GM12878 (cell line): ENCODE data around the gene LPCAT3. TPM values are rescaled to one million over a fixed set of nuclear protein-coding genes. Genes with fewer than 3 reads are reported as not detected.

Experiments
- ATAC-seq: fragments of 200-7000 bp; cut with Tn5 transposase; 3 replicates; pipeline ENCODE4 v1.9.1; 2020; ENCODE audit warnings: mild to moderate bottlenecking, moderate library complexity
- BruUV-seq: library from RNA; stranded (reverse); fragments of 400-500 nt; replicated peaks from 2 replicates; lab custom pipeline; 2021; lab: Mats Ljungman, UMichigan
- CTCF ChIA-PET: fragments of 300-600 bp; sonication (Branson Sonifier 250); formaldehyde crosslinking; extraction: SDS; loops from one replicate; lab custom pipeline; 2021; ENCODE audit warnings: inconsistent platforms; lab: Yijun Ruan, JAX
- POLR2A ChIA-PET: fragments of 350-600 bp; formaldehyde crosslinking; extraction: SDS; loops from one replicate; lab custom pipeline; 2021; ENCODE audit warnings: inconsistent platforms; lab: Charles Lee
- RAD21 ChIA-PET: fragments of 300-600 bp; sonication (Branson Sonifier 250); formaldehyde crosslinking; loops from one replicate; lab custom pipeline; 2023; ENCODE audit warnings: antibody characterized with exemption; ENCODE audit not compliant: unreplicated experiment; lab: Charles Lee
- SMC1A ChIA-PET: fragments of 300-600 bp; sonication (Branson Sonifier 250); formaldehyde crosslinking; loops from one replicate; lab custom pipeline; 2023; ENCODE audit not compliant: unreplicated experiment, uncharacterized antibody; lab: Charles Lee
- DNase-seq: peaks from one replicate; pipeline ENCODE4 v3.0.0-alpha.2; 2011; ENCODE audit warnings: low read depth, low spot score
- FAIRE-seq: peaks from 3 replicates; lab custom pipeline; 2011; peaks lifted over from hg19 to GRCh38; lab: Jason Lieb, UNC
- H2AFZ ChIP-seq: 2 replicates; pipeline ENCODE4 v1.6.0; 2011; ENCODE audit warnings: low read depth, low read length, control low read depth; ENCODE audit not compliant: control insufficient read depth
- H3K27ac ChIP-seq: 2 replicates; pipeline ENCODE4 v1.5.1; 2011; ENCODE audit warnings: control low read depth; ENCODE audit not compliant: control insufficient read depth, insufficient read depth
- H3K27me3 ChIP-seq, 2 experiments: replicated peaks in 1 of 2; 2 replicates each; pipeline versions ENCODE4 v1.6.0 to v1.6.1; 2011; ENCODE audit warnings: low read length in 1 of 2; ENCODE audit not compliant: control insufficient read depth in 2 of 2, insufficient read depth in 2 of 2
- H3K36me3 ChIP-seq, 2 experiments: 2 replicates each; pipeline ENCODE4 v1.5.1; 2011; ENCODE audit warnings: low read length in 1 of 2; ENCODE audit not compliant: control insufficient read depth in 2 of 2, insufficient read depth in 2 of 2
- H3K4me1 ChIP-seq: 2 replicates; pipeline ENCODE4 v1.6.1; 2011; ENCODE audit warnings: mild to moderate bottlenecking, low read length, moderate library complexity, mixed read lengths; ENCODE audit not compliant: control insufficient read depth, insufficient read depth
- H3K4me2 ChIP-seq: 2 replicates; pipeline ENCODE4 v1.6.0; 2011; ENCODE audit warnings: control low read depth; ENCODE audit not compliant: control insufficient read depth, insufficient read depth
- H3K4me3 ChIP-seq: fragments of 200-600 bp; sonication (generic); 2 replicates; pipeline ENCODE4 v1.5.1; 2016
- H3K79me2 ChIP-seq: 2 replicates; pipeline ENCODE4 v1.6.0; 2011; ENCODE audit warnings: low read length; ENCODE audit not compliant: control insufficient read depth, insufficient read depth
- H3K9ac ChIP-seq: 2 replicates; pipeline ENCODE4 v1.8.0; 2011; ENCODE audit warnings: low read length, control low read depth, mixed read lengths; ENCODE audit not compliant: control insufficient read depth, insufficient read depth
- H3K9me3 ChIP-seq: replicated peaks from 3 replicates; pipeline ENCODE4 v1.5.1; 2011; ENCODE audit warnings: mild to moderate bottlenecking, low read length; ENCODE audit not compliant: control insufficient read depth, insufficient read depth
- H4K20me1 ChIP-seq: 2 replicates; pipeline ENCODE4 v1.6.0; 2011; ENCODE audit not compliant: control insufficient read depth, insufficient read depth
- CBFB ChIP-seq: IDR thresholded peaks from 2 replicates; pipeline ENCODE4 v1.6.1; 2016; ENCODE audit warnings: antibody characterized with exemption, low read depth
- CHD1 ChIP-seq: IDR thresholded peaks from 2 replicates; pipeline ENCODE4 v1.6.1; 2012; ENCODE audit warnings: low read depth, low read length, improper control_type of control experiment
- CREB1 ChIP-seq: IDR thresholded peaks from 2 replicates; pipeline ENCODE4 v1.6.1; 2012; ENCODE audit warnings: low read depth, mild to moderate bottlenecking, inconsistent platforms
- ESRRA ChIP-seq: IDR thresholded peaks from 2 replicates; pipeline ENCODE4 v1.6.1; 2012; ENCODE audit warnings: mild to moderate bottlenecking, low read length, improper control_type of control experiment
- IRF5 ChIP-seq: fragments of 450-650 bp; IDR thresholded peaks from 2 replicates; pipeline ENCODE4 v1.6.1; 2017; ENCODE audit warnings: borderline replicate concordance
- MYC ChIP-seq: IDR thresholded peaks from 2 replicates; pipeline ENCODE4 v1.6.1; 2011; ENCODE audit warnings: mild to moderate bottlenecking, low read length, moderate library complexity, inconsistent platforms; ENCODE audit not compliant: insufficient read depth, insufficient replicate concordance, insufficient read length, severe bottlenecking
- SMAD1 ChIP-seq: fragments of 450-650 bp; IDR thresholded peaks from 2 replicates; pipeline ENCODE4 v1.6.1; 2018; ENCODE audit warnings: mild to moderate bottlenecking, low read depth; ENCODE audit not compliant: partially characterized antibody
- SPI1 ChIP-seq: IDR thresholded peaks from 2 replicates; pipeline ENCODE4 v1.6.1; 2011; ENCODE audit warnings: low read depth, mild to moderate bottlenecking, low read length, moderate library complexity, borderline replicate concordance; ENCODE audit not compliant: insufficient read depth
- YBX1 ChIP-seq: fragments of 450-650 bp; IDR thresholded peaks from 2 replicates; pipeline ENCODE4 v1.6.1; 2016; ENCODE audit warnings: antibody characterized with exemption
- ZNF592 ChIP-seq: fragments of 450-650 bp; IDR thresholded peaks from 2 replicates; pipeline ENCODE4 v1.6.1; 2017; ENCODE audit warnings: mild to moderate bottlenecking, moderate library complexity
- WGBS: methylation state at CpG from one replicate; pipeline ENCODE4 v1.1.6; 2016; ENCODE audit warnings: low lambda C conversion rate; ENCODE audit not compliant: insufficient replicate concordance, insufficient coverage; ENCODE audit errors: missing lambda C conversion rate; 5-methylcytosine and 5-hydroxymethylcytosine counted together
- in situ Hi-C: fragments of 300-500 bp; cut with MboI; formaldehyde crosslinking; loops from 9 replicates; pipeline ENCODE4 v1.14.3; 2018; ENCODE audit warnings: mixed read lengths
- intact Hi-C: fragments of 100-400 bp; cut with micrococcal nuclease; formaldehyde crosslinking; loops from one replicate; pipeline ENCODE4 v1.14.2; 2022; ENCODE audit not compliant: unreplicated experiment
- polyA plus RNA-seq, 11 experiments: library from polyadenylated mRNA; depleted of rRNA in 4 of 11; unstranded in 6 of 11; stranded (reverse) in 5 of 11; fragments of >200 nt; fragmentation: Nextera tagmentation in 4 of 11; fragmentation: Illumina TruSeq in 1 of 11; extraction: Ambion mirVana in 4 of 11; extraction: Trizol in 1 of 11; gene quantifications; 1 replicate in 1 of 11; 2 replicates in 10 of 11; pipeline versions ENCODE4 v1.2.1 to v1.2.3, GENCODE V29; 2011 to 2016; ENCODE audit warnings: inconsistent platforms in 2 of 11, missing spikeins in 2 of 11, low read depth in 1 of 11
- total RNA-seq, 4 experiments: library from RNA; depleted of rRNA in 3 of 4; stranded (reverse); fragments of >200 nt in 3 of 4; fragmentation: Illumina TruSeq in 1 of 4; extraction: Trizol in 1 of 4; gene quantifications; 2 replicates each; pipeline versions ENCODE4 v1.2.1 to v1.2.3, GENCODE V29; 2013 to 2021
- TF ChIP-seq, protein P1 (sequence below): fragments of 450-650 bp; IDR thresholded peaks from 2 replicates; pipeline ENCODE4 v1.6.1; 2016; ENCODE audit warnings: mild to moderate bottlenecking, moderate library complexity, borderline replicate concordance

LPCAT3 gene
- total and polyA plus RNA-seq, 10 of the 15 experiments (the other 5 are each of a cell fraction or from before 2014, with no cell fraction given), result 2.6 to 48.3 (median 23.0) TPM

DNA sequence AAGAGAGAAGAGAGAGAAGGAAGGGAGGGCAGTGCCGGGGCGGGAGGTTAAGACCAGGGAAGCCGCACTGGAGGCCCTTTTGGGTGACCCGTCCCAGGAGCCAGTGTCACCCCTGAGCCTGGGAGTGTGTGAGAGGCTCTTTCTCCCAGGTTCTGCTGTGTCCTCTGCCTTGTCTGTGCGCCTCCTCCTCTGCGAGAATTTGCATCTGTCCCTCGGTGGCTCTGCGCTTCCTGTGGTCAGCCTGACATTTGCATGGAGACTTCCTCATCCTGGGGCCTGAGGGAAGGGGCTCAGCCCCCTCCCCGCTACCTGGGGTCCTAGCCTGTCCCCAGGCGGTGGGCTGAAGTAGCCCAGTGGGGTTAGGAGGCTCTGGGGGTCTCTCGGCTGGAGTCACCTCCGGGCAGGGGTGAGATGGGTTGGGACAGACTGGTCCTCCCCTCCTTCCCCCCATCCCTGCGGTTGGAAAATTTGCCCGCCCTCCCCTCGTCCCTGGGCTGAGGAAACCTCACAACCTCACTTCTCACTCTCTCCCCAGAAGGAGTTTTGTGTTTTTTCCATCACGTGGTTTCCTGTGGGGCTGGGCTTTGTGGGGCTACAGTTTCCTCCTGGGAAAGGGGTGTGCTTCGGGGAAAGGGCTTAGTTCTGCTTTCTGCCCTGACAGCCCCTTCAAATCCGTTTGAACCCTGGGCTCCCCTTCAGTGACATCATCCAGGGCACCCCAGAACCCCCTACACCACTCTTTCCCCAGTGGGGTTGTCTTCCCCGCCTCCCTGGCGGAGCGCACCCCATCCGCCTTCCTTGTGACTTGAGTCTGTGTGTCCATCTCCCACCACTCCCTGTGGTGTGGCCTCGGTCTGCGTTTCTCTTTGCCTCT is 64.6 kb downstream of the LPCAT3 start:
- ChIA-PET RAD21 (interaction anchor here (1.0 to 13.5 kb wide), 7 partner anchors 7 to 159 kb away, joined by 3 to 426 read pairs (median 11); partner anchors contain the start of genes C12orf57, C1RL and RNU7-1), POLR2A (interaction anchor here (0.7 to 17.8 kb wide), 5 partner anchors 7 to 154 kb away, joined by 3 to 524 read pairs (median 10); partner anchors contain the start of genes C12orf57, PTPN6 and RNU7-1), SMC1A (interaction anchor here (1.1 to 13.2 kb wide), 4 partner anchors 6 to 11 kb away, joined by 3 to 395 read pairs (median 200); partner anchors contain the start of genes C12orf57, PTPN6 and RNU7-1), CTCF (interaction anchor here (1.0 to 13.2 kb wide), 8 partner anchors 6 to 159 kb away, joined by 4 to 645 read pairs (median 4); partner anchors contain the start of genes C12orf57, PTPN6 and RNU7-1)
- Histone ChIP-seq H3K36me3 (peaks cover 6 to 34% of the 10 kb centered on the region in 2 experiments), H3K4me3 (peak overlapping the region; percentile 95), H3K4me2 (peak overlapping the region; percentile 99), H3K27me3 (no peaks in the 10 kb centered on the region), H2AFZ (no peak overlapping the region), H3K9me3 (no peaks in the 10 kb centered on the region), H3K79me2 (peaks cover 95% of the 10 kb centered on the region), H3K27ac (peak overlapping the region; percentile 99), H4K20me1 (no peaks in the 10 kb centered on the region), H3K4me1 (peaks cover 76% of the 10 kb centered on the region), H3K9ac (peak overlapping the region; percentile 99)
- intact Hi-C loops (loop anchor here (1.0 kb wide), 1 partner anchor 8 kb away; no protein-coding TSS in a partner anchor), in situ Hi-C loops (loop anchor here (25.0 kb wide), 1 partner anchor 1684 kb away; no protein-coding TSS in a partner anchor)
- ATAC-seq (peak; percentile 51), DNase-seq (peak; percentile 95), FAIRE-seq (peak; percentile 95)
- WGBS, result 2% methylated on average over 24 of the region's 24 CpGs
- no TSS peak for BruUV-seq
- TF ChIP-seq IRF5, result no peak
- TF ChIP-seq, protein P1, sequence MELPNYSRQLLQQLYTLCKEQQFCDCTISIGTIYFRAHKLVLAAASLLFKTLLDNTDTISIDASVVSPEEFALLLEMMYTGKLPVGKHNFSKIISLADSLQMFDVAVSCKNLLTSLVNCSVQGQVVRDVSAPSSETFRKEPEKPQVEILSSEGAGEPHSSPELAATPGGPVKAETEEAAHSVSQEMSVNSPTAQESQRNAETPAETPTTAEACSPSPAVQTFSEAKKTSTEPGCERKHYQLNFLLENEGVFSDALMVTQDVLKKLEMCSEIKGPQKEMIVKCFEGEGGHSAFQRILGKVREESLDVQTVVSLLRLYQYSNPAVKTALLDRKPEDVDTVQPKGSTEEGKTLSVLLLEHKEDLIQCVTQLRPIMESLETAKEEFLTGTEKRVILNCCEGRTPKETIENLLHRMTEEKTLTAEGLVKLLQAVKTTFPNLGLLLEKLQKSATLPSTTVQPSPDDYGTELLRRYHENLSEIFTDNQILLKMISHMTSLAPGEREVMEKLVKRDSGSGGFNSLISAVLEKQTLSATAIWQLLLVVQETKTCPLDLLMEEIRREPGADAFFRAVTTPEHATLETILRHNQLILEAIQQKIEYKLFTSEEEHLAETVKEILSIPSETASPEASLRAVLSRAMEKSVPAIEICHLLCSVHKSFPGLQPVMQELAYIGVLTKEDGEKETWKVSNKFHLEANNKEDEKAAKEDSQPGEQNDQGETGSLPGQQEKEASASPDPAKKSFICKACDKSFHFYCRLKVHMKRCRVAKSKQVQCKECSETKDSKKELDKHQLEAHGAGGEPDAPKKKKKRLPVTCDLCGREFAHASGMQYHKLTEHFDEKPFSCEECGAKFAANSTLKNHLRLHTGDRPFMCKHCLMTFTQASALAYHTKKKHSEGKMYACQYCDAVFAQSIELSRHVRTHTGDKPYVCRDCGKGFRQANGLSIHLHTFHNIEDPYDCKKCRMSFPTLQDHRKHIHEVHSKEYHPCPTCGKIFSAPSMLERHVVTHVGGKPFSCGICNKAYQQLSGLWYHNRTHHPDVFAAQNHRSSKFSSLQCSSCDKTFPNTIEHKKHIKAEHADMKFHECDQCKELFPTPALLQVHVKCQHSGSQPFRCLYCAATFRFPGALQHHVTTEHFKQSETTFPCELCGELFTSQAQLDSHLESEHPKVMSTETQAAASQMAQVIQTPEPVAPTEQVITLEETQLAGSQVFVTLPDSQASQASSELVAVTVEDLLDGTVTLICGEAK, result peak; percentile 42; the same call in 1 of the 2 replicates
- TF ChIP-seq ESRRA, result no peak
- TF ChIP-seq ZNF592, result no peak
- no peak for TF ChIP-seq YBX1
- TF ChIP-seq CBFB, result peak; percentile 90
- TF ChIP-seq SPI1, result peak; percentile 92
- peak; percentile 95 for TF ChIP-seq SMAD1
- TF ChIP-seq CHD1, result no peak; the same call in 1 of the 2 replicates
- no peak for TF ChIP-seq CREB1
- TF ChIP-seq MYC, result no peak
